Right lobe of liver (tissue), 4 donors: Measurements from ENCODE around the gene MAP3K14.

Experiments used
- CTCF ChIP-seq, 4 donors: fragments of 200-600 bp in 3 of 4; fragments of 450-650 bp in 1 of 4; IDR thresholded peaks; one replicate each; pipeline versions ENCODE4 v1.5.1 to v1.8.0; 2016 to 2022; ENCODE audit warnings: antibody characterized with exemption in 4 of 4, mild to moderate bottlenecking in 2 of 4
- POLR2A ChIP-seq: fragments of 450-650 bp; IDR thresholded peaks from one replicate; pipeline ENCODE4 v1.6.1; 2017; ENCODE audit warnings: antibody characterized with exemption, mild to moderate bottlenecking
- donor health status: DM: no; HTN: no; CAD: no.
- donor health status: DM: no; HTN: no; CAD: no.
- donor health status: DM: no; HTN: yes; CAD: no.

DNA sequence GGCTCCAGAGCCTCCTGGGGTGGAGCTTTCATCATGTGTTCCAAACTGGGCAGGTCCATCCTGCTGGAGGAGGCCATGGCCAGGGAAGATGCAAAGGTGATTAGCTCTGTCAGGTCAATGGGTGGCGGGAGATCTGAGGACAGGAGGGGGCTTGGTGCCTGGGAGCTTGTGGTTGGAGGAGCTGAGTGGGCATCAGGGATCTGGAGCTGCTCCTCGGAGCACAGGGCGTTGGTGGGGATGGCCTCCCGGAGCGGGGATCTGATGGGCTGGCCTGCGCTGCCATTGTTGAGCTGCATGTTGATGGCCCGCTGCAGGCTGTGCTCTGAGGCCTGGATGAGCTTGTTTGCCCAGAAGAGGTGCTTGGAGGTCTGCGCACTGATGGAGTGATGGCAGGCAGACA, 61.5 kb downstream of the MAP3K14 start:
- TF ChIP-seq CTCF (IDR thresholded peaks at IDR 0.05) (no peak), POLR2A (no peak)
